GM19240 (cell line): Measurements from ENCODE around the gene HDAC10.

Experiments
- DNase-seq: peaks from one replicate; pipeline ENCODE4 v3.0.0; 2011; ENCODE audit warnings: low spot score; ENCODE audit not compliant: insufficient read length

The HDAC10 gene

GRCh38 chr22:50250555-50251476 is at the start of gene HDAC10:
HDAC10 (minus strand) TSS chr22:50251265; CDS start chr22:50251032, 233 bp downstream.
- peak; percentile 81 for DNase-seq

- no peak for DNase-seq
Observed at GRCh38 chr22:50300620-50301257, 49.7 kb upstream of the HDAC10 start.

- DNase-seq = no peak
Observed at GRCh38 chr22:50299785-50300619, 48.9 kb upstream of the HDAC10 start.

- no peak for DNase-seq
Observed at GRCh38 chr22:50298937-50299784, 48.1 kb upstream of the HDAC10 start.

GRCh38 chr22:50298266-50298637 is 47.2 kb upstream of the HDAC10 start:
- no peak for DNase-seq

GRCh38 chr22:50297510-50298265 is 46.6 kb upstream of the HDAC10 start:
- no peak for DNase-seq

GRCh38 chr22:50296658-50297490 is 45.8 kb upstream of the HDAC10 start:
- no peak for DNase-seq

GRCh38 chr22:50294319-50294656 is 43.2 kb upstream of the HDAC10 start:
- no peak for DNase-seq

GRCh38 chr22:50293441-50294318 is 42.6 kb upstream of the HDAC10 start:
- no peak for DNase-seq

- DNase-seq = no peak
Observed at GRCh38 chr22:50292643-50293440, 41.8 kb upstream of the HDAC10 start.

GRCh38 chr22:50289942-50290630 is 39.0 kb upstream of the HDAC10 start:
- no peak for DNase-seq

- DNase-seq = no peak
Observed at GRCh38 chr22:50289151-50289941, 38.3 kb upstream of the HDAC10 start.

- no peak for DNase-seq
Observed at GRCh38 chr22:50287731-50288130, 36.7 kb upstream of the HDAC10 start.

GRCh38 chr22:50286701-50287318 is 35.7 kb upstream of the HDAC10 start:
- no peak for DNase-seq

- no peak for DNase-seq
Observed at GRCh38 chr22:50286275-50286674, 35.2 kb upstream of the HDAC10 start.
